HepG2 (cell line): ENCODE measurements around the gene CMTM2. TPM values are rescaled to one million over a fixed set of nuclear protein-coding genes. Genes with fewer than 3 reads are reported as not detected.

Experiments
- ATF5 ChIP-seq: sonication (generic); formaldehyde crosslinking; IDR thresholded peaks from 2 replicates; pipeline ENCODE4 v1.4.0; 2020; ENCODE audit warnings: mild to moderate bottlenecking, low read depth, missing genetic modification reagents
- ATM ChIP-seq: fragments of 450-650 bp; IDR thresholded peaks from 2 replicates; pipeline ENCODE4 v1.7.1; 2017; ENCODE audit warnings: mild to moderate bottlenecking, borderline replicate concordance
- CC2D1A ChIP-seq: sonication (generic); formaldehyde crosslinking; IDR thresholded peaks from 2 replicates; pipeline ENCODE4 v1.8.1; 2023; ENCODE audit warnings: mild to moderate bottlenecking, missing genetic modification reagents
- CCAR2 ChIP-seq: fragments of 200-400 bp; formaldehyde crosslinking; optimal IDR thresholded peaks from 2 replicates; pipeline ENCODE3; 2018; ENCODE audit warnings: low read depth, mild to moderate bottlenecking, low read length, moderate library complexity
- GTF3A ChIP-seq: sonication (generic); formaldehyde crosslinking; conservative IDR thresholded peaks from 2 replicates; pipeline ENCODE4 v1.4.0; 2020; ENCODE audit warnings: mild to moderate bottlenecking, missing genetic modification reagents
- HOXD1 ChIP-seq: sonication (generic); formaldehyde crosslinking; IDR thresholded peaks from 2 replicates; pipeline ENCODE4 v1.5.0; 2020; ENCODE audit warnings: missing genetic modification reagents
- IRX3 ChIP-seq: sonication (generic); formaldehyde crosslinking; IDR thresholded peaks from 2 replicates; pipeline ENCODE4 v1.8.1; 2023; ENCODE audit warnings: mild to moderate bottlenecking, low read depth, missing genetic modification reagents, borderline replicate concordance
- NCOA5 ChIP-seq: sonication (generic); formaldehyde crosslinking; IDR thresholded peaks from 2 replicates; pipeline ENCODE4 v1.4.0; 2020; ENCODE audit warnings: missing genetic modification reagents
- NR2F6 ChIP-seq, 2 experiments: IDR thresholded peaks; 2 replicates each; pipeline ENCODE4 v1.6.1; 2016; ENCODE audit warnings: antibody characterized with exemption in 1 of 2, mild to moderate bottlenecking in 1 of 2
- REL ChIP-seq: sonication (generic); formaldehyde crosslinking; conservative IDR thresholded peaks from 2 replicates; pipeline ENCODE4 v1.8.0; 2022; ENCODE audit warnings: mild to moderate bottlenecking, missing genetic modification reagents, moderate library complexity
- RELA ChIP-seq: sonication (generic); formaldehyde crosslinking; IDR thresholded peaks from 2 replicates; pipeline ENCODE4 v1.4.0; 2020; ENCODE audit warnings: missing genetic modification reagents
- SKI ChIP-seq: fragments of 450-650 bp; IDR thresholded peaks from one replicate; pipeline ENCODE4 v1.6.1; 2018; ENCODE audit warnings: mild to moderate bottlenecking; ENCODE audit not compliant: partially characterized antibody
- SMAD9 ChIP-seq: sonication (generic); formaldehyde crosslinking; IDR thresholded peaks from 2 replicates; pipeline ENCODE4 v1.5.1; 2020; ENCODE audit warnings: mild to moderate bottlenecking, missing genetic modification reagents
- STAT5B ChIP-seq: sonication (generic); formaldehyde crosslinking; IDR thresholded peaks from 2 replicates; pipeline ENCODE4 v1.4.0; 2020; ENCODE audit warnings: missing genetic modification reagents
- TBP ChIP-seq: sonication (generic); formaldehyde crosslinking; IDR thresholded peaks from 2 replicates; pipeline ENCODE4 v1.5.0; 2020; ENCODE audit warnings: missing genetic modification reagents
- ZBTB20 ChIP-seq: sonication (generic); formaldehyde crosslinking; IDR thresholded peaks from 2 replicates; pipeline ENCODE4 v1.8.1; 2023; ENCODE audit warnings: missing genetic modification reagents, low read depth, mild to moderate bottlenecking, borderline replicate concordance
- ZNF350 ChIP-seq: sonication (generic); formaldehyde crosslinking; IDR thresholded peaks from 2 replicates; pipeline ENCODE4 v1.4.0; 2020; ENCODE audit warnings: mild to moderate bottlenecking, low read depth, missing genetic modification reagents, borderline replicate concordance
- ZNF513 ChIP-seq: sonication (generic); formaldehyde crosslinking; conservative IDR thresholded peaks from 2 replicates; pipeline ENCODE4 v1.5.0; 2020; ENCODE audit warnings: missing genetic modification reagents
- ZNF629 ChIP-seq: sonication (generic); formaldehyde crosslinking; conservative IDR thresholded peaks from 2 replicates; pipeline ENCODE4 v1.5.0; 2020; ENCODE audit warnings: missing genetic modification reagents
- ZNF790 ChIP-seq: sonication (generic); formaldehyde crosslinking; IDR thresholded peaks from 2 replicates; pipeline ENCODE4 v1.8.0; 2022; ENCODE audit warnings: missing genetic modification reagents, mild to moderate bottlenecking, borderline replicate concordance
- ZSCAN30 ChIP-seq: sonication (generic); formaldehyde crosslinking; IDR thresholded peaks from 2 replicates; pipeline ENCODE4 v1.5.0; 2020; ENCODE audit warnings: mild to moderate bottlenecking, missing genetic modification reagents
- polyA plus RNA-seq, 8 experiments: library from polyadenylated mRNA; depleted of rRNA in 3 of 8; stranded (reverse) in 7 of 8; unstranded in 1 of 8; fragments of >200 nt; fragmentation: Illumina TruSeq in 4 of 8; extraction: Trizol in 4 of 8; gene quantifications; 2 replicates each; pipeline versions ENCODE4 v1.2.1 to v1.2.3, GENCODE V29; 2011 to 2016; ENCODE audit warnings: low read depth in 4 of 8, missing spikeins in 1 of 8, mixed read lengths in 1 of 8; ENCODE audit not compliant: insufficient read depth in 1 of 8
- total RNA-seq, 5 experiments: library from RNA; depleted of rRNA; stranded (reverse); fragments of >200 nt; fragmentation: Illumina TruSeq; extraction: Trizol; gene quantifications; 2 replicates each; pipeline ENCODE4 v1.2.3, GENCODE V29; 2016; ENCODE audit warnings: low read depth in 1 of 5
- TF ChIP-seq, protein P1 (sequence below): sonication (generic); formaldehyde crosslinking; IDR thresholded peaks from 2 replicates; pipeline ENCODE4 v1.4.0; 2020; ENCODE audit warnings: missing genetic modification reagents, mild to moderate bottlenecking, borderline replicate concordance

The CMTM2 gene
- total and polyA plus RNA-seq, 2 of the 13 experiments (the other 11 are each of a cell fraction or from before 2014, with no cell fraction given): not detected

DNA sequence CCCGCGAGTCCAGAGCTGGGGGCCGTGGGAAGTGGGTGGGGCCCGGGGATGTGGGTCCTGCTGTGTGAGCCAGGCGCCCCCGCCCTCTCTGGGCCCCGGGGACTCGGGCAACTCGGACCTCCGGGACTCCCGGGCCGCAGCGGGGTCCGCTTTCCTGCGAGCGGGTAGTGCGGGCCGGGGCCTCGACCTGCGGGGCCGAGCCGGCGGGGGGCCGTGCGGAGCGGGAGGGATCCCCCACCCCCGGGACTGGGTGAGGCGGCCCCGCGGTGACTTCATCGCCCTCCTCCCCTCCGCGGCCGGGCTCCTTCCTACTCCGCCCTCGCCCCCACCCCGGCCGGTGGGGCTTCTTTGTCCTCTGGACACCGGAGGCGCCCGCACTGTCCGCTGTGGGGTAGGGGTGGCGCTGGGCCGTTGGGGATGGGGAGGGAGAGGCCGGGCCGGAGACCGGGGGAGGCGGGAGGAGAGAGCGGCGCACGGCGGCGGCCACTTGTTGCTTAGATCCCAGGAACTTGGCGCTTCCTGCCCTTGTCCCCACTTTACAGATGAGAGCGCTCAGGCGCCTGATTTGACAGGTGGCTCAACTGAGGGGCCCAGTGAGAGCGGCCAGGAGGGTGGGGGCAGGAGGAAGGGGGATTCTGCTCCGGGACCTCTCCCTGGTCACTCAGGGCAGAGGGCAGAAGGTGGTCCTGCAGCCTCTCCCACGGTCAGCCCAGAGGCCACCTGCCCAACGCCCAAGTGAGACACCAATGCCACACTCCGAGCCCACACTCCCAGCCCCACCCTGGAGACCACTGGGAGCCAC lies 26.1 kb downstream of the CMTM2 start (continued):
- TF ChIP-seq NCOA5 (CRISPR knock-in tag) (no peak), NR2F6 (IDR thresholded peaks at IDR 0.05) (no peak), NR2F6 (CRISPR knock-in tag; IDR thresholded peaks at IDR 0.05) (no peak), ATM (no peak), REL (no peak), SKI (no peak), CC2D1A (no peak), ZBTB20 (CRISPR knock-in tag) (peak; percentile 24; the same call in 1 of the 2 replicates), CCAR2 (no peak), ZNF790 (CRISPR knock-in tag) (peak; percentile 74; the same call in 1 of the 2 replicates), ATF5 (CRISPR knock-in tag) (no peak), ZSCAN30 (no peak), HOXD1 (CRISPR knock-in tag) (0 out of 2 replicates have a peak, but pooled peaks have one; percentile 15), TBP (CRISPR knock-in tag) (peak; percentile 81; the same call in 1 of the 2 replicates), SMAD9 (CRISPR knock-in tag) (0 out of 2 replicates have a peak, but pooled peaks have one; percentile 27), ZNF513 (CRISPR knock-in tag) (peak; percentile 87; the same call in 1 of the 2 replicates), GTF3A (CRISPR knock-in tag) (no peak), STAT5B (CRISPR knock-in tag) (no peak), ZNF629 (CRISPR knock-in tag) (peak; percentile 95), ZNF350 (CRISPR knock-in tag) (no peak), RELA (CRISPR knock-in tag) (0 out of 2 replicates have a peak, but pooled peaks have one; percentile 2), IRX3 (CRISPR knock-in tag) (no peak)
- TF ChIP-seq, protein P1, sequence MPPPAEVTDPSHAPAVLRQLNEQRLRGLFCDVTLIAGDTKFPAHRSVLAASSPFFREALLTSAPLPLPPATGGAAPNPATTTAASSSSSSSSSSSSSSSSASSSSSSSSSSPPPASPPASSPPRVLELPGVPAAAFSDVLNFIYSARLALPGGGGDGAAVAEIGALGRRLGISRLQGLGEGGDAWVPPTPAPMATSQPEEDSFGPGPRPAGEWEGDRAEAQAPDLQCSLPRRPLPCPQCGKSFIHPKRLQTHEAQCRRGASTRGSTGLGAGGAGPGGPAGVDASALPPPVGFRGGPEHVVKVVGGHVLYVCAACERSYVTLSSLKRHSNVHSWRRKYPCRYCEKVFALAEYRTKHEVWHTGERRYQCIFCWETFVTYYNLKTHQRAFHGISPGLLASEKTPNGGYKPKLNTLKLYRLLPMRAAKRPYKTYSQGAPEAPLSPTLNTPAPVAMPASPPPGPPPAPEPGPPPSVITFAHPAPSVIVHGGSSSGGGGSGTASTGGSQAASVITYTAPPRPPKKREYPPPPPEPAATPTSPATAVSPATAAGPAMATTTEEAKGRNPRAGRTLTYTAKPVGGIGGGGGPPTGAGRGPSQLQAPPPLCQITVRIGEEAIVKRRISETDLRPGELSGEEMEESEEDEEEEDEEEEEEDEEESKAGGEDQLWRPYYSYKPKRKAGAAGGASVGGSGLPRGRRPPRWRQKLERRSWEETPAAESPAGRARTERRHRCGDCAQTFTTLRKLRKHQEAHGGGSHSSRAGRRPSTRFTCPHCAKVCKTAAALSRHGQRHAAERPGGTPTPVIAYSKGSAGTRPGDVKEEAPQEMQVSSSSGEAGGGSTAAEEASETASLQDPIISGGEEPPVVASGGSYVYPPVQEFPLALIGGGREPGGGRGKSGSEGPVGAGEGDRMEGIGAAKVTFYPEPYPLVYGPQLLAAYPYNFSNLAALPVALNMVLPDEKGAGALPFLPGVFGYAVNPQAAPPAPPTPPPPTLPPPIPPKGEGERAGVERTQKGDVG (CRISPR knock-in tag): peak; percentile 22; the same call in 1 of the 2 replicates
